Measurements from ENCODE around the gene GSTP1. TPM values are rescaled to one million over a fixed set of nuclear protein-coding genes. Genes with fewer than 3 reads are reported as not detected.
A peak's percentile ranks its signal among the peaks of the same experiment; 100 is the strongest.

GSTP1 gene
- total and polyA plus RNA-seq, 2 of the 8 experiments (the other 6 are each of a cell fraction or from before 2014, with no cell fraction given) = 1,454 to 3,329 TPM

- TF ChIP-seq, protein P1, sequence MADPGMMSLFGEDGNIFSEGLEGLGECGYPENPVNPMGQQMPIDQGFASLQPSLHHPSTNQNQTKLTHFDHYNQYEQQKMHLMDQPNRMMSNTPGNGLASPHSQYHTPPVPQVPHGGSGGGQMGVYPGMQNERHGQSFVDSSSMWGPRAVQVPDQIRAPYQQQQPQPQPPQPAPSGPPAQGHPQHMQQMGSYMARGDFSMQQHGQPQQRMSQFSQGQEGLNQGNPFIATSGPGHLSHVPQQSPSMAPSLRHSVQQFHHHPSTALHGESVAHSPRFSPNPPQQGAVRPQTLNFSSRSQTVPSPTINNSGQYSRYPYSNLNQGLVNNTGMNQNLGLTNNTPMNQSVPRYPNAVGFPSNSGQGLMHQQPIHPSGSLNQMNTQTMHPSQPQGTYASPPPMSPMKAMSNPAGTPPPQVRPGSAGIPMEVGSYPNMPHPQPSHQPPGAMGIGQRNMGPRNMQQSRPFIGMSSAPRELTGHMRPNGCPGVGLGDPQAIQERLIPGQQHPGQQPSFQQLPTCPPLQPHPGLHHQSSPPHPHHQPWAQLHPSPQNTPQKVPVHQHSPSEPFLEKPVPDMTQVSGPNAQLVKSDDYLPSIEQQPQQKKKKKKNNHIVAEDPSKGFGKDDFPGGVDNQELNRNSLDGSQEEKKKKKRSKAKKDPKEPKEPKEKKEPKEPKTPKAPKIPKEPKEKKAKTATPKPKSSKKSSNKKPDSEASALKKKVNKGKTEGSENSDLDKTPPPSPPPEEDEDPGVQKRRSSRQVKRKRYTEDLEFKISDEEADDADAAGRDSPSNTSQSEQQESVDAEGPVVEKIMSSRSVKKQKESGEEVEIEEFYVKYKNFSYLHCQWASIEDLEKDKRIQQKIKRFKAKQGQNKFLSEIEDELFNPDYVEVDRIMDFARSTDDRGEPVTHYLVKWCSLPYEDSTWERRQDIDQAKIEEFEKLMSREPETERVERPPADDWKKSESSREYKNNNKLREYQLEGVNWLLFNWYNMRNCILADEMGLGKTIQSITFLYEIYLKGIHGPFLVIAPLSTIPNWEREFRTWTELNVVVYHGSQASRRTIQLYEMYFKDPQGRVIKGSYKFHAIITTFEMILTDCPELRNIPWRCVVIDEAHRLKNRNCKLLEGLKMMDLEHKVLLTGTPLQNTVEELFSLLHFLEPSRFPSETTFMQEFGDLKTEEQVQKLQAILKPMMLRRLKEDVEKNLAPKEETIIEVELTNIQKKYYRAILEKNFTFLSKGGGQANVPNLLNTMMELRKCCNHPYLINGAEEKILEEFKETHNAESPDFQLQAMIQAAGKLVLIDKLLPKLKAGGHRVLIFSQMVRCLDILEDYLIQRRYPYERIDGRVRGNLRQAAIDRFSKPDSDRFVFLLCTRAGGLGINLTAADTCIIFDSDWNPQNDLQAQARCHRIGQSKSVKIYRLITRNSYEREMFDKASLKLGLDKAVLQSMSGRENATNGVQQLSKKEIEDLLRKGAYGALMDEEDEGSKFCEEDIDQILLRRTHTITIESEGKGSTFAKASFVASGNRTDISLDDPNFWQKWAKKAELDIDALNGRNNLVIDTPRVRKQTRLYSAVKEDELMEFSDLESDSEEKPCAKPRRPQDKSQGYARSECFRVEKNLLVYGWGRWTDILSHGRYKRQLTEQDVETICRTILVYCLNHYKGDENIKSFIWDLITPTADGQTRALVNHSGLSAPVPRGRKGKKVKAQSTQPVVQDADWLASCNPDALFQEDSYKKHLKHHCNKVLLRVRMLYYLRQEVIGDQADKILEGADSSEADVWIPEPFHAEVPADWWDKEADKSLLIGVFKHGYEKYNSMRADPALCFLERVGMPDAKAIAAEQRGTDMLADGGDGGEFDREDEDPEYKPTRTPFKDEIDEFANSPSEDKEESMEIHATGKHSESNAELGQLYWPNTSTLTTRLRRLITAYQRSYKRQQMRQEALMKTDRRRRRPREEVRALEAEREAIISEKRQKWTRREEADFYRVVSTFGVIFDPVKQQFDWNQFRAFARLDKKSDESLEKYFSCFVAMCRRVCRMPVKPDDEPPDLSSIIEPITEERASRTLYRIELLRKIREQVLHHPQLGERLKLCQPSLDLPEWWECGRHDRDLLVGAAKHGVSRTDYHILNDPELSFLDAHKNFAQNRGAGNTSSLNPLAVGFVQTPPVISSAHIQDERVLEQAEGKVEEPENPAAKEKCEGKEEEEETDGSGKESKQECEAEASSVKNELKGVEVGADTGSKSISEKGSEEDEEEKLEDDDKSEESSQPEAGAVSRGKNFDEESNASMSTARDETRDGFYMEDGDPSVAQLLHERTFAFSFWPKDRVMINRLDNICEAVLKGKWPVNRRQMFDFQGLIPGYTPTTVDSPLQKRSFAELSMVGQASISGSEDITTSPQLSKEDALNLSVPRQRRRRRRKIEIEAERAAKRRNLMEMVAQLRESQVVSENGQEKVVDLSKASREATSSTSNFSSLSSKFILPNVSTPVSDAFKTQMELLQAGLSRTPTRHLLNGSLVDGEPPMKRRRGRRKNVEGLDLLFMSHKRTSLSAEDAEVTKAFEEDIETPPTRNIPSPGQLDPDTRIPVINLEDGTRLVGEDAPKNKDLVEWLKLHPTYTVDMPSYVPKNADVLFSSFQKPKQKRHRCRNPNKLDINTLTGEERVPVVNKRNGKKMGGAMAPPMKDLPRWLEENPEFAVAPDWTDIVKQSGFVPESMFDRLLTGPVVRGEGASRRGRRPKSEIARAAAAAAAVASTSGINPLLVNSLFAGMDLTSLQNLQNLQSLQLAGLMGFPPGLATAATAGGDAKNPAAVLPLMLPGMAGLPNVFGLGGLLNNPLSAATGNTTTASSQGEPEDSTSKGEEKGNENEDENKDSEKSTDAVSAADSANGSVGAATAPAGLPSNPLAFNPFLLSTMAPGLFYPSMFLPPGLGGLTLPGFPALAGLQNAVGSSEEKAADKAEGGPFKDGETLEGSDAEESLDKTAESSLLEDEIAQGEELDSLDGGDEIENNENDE (IDR thresholded peaks at IDR 0.05; ENCODE audit: insufficient replicate concordance, low read length) = no peak
- TF ChIP-seq, protein P2, sequence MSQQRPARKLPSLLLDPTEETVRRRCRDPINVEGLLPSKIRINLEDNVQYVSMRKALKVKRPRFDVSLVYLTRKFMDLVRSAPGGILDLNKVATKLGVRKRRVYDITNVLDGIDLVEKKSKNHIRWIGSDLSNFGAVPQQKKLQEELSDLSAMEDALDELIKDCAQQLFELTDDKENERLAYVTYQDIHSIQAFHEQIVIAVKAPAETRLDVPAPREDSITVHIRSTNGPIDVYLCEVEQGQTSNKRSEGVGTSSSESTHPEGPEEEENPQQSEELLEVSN (IDR thresholded peaks at IDR 0.05) = peak; percentile 74
- TF ChIP-seq CBX5 (IDR thresholded peaks at IDR 0.05; ENCODE audit: low read depth, low read length) = no peak
- TF ChIP-seq SP2 (IDR thresholded peaks at IDR 0.05; ENCODE audit: low read length) = no peak
- no peak for TF ChIP-seq MAFK (IDR thresholded peaks at IDR 0.05; ENCODE audit: low read depth, low read length)
- no peak for TF ChIP-seq FOSL1 (IDR thresholded peaks at IDR 0.05; ENCODE audit: insufficient read depth, low read depth, low read length)
- TF ChIP-seq SP4 (IDR thresholded peaks at IDR 0.05; ENCODE audit: low read length) = no peak
- 0 out of 2 replicates have a peak, but pooled peaks have one; percentile 33 for TF ChIP-seq TBP (IDR thresholded peaks at IDR 0.05; ENCODE audit: low read depth, low read length)
- TF ChIP-seq, protein P3, sequence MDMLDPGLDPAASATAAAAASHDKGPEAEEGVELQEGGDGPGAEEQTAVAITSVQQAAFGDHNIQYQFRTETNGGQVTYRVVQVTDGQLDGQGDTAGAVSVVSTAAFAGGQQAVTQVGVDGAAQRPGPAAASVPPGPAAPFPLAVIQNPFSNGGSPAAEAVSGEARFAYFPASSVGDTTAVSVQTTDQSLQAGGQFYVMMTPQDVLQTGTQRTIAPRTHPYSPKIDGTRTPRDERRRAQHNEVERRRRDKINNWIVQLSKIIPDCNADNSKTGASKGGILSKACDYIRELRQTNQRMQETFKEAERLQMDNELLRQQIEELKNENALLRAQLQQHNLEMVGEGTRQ (IDR thresholded peaks at IDR 0.05; ENCODE audit: low read length) = no peak
Observed at GRCh38 chr11:67584205-67584880, 731 bp downstream of the GSTP1 start (continued).
